Omental fat pad (tissue), 4 donors: Measurements from ENCODE around the gene IL25. TPM values are rescaled to one million over a fixed set of nuclear protein-coding genes. Genes with fewer than 3 reads are reported as not detected.

Source experiments
- ATAC-seq: fragments of 150-250 bp; one replicate; pipeline ENCODE4 v1.9.1; 2016; ENCODE audit warnings: mild to moderate bottlenecking, moderate library complexity; ENCODE audit not compliant: low FRiP score
- DNase-seq: peaks from one replicate; pipeline ENCODE4 v3.0.0-alpha.2; 2019; ENCODE audit warnings: low spot score
- CTCF ChIP-seq, 3 donors: fragments of 450-650 bp; IDR thresholded peaks; one replicate each; pipeline ENCODE4 v1.5.1; 2016 to 2017; ENCODE audit warnings: antibody characterized with exemption in 3 of 3, mild to moderate bottlenecking in 3 of 3, moderate library complexity in 2 of 3
- total RNA-seq, 4 donors: library from RNA; depleted of rRNA; stranded (reverse); fragments of >200 nt; gene quantifications; one replicate each; pipeline ENCODE4 v1.1.0, GENCODE V29; 2016

The IL25 gene
- total RNA-seq, 4 donors from 2014 or later = not detected

GRCh38 chr14:23355871-23356435, 16.7 kb upstream of the IL25 start:
- ATAC-seq (no peak), DNase-seq (peak; percentile 3)
- no peak for TF ChIP-seq CTCF (IDR thresholded peaks at IDR 0.05)

DNA sequence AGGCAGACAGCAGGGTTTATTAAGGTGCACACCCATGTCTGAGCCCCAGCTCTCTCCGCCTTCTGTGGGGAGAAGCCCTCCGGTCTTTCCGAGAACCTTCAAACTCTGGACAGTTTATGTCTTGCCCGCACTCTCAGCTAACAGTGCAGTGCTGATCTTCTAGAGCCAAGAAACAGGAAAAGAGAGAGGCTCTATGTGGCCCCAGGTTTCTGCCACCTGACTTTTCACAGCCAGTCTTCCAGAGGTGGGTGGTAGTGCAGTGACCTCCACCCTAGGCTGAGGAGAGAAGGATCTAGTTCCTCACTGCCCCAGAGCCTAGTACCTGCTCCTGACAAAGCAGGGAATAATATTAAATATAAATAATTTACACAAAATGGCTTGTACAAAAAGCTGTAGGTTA, 15.9 kb upstream of the IL25 start:
- DNase-seq (no peak), ATAC-seq (no peak)
- no peak for TF ChIP-seq CTCF (IDR thresholded peaks at IDR 0.05)

GRCh38 chr14:23357261-23357660, 15.3 kb upstream of the IL25 start:
- peak; percentile 1 for DNase-seq
- no peak for TF ChIP-seq CTCF (IDR thresholded peaks at IDR 0.05)
- no peak for ATAC-seq

- TF ChIP-seq CTCF (IDR thresholded peaks at IDR 0.05) = no peak
- no peak for ATAC-seq
- DNase-seq = no peak
Measured at GRCh38 chr14:23358042-23358441, 14.6 kb upstream of the IL25 start.

DNA sequence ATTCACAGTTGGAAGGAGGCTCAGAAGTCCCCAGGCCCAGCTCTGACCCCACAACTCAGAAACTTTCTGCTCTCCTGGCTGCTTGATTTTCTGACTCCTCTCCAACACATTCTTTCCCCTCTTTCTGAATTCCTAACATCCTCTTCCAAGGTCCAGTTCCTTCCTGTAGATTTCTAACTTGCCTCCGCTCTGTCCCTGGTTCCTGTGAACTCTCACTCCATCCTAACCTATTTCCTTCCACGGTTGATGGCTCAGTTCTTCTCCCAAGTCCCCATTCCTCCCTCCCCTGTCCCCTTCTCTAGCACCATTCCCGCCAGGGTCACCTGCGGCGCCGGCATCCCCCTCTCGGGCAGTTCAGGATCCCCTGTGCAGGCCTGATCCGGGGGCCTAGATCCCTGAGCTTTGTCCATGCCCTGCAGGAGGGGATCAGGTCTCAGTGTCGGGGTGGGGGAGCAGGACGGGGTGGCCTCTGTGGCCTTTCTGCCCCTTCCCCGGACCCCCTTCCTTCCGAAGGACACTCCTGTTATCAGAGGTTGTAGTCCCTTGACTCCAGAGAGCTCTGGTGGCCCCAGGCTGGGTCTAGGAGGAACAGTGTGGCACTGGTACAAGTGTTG, 13.9 kb upstream of the IL25 start:
- TF ChIP-seq CTCF (IDR thresholded peaks at IDR 0.05) = no peak
- DNase-seq (no peak), ATAC-seq (no peak)

- DNase-seq (no peak), ATAC-seq (no peak)
- no peak for TF ChIP-seq CTCF (IDR thresholded peaks at IDR 0.05)
Measured at GRCh38 chr14:23359167-23359626, 13.4 kb upstream of the IL25 start.
